ENCODE results near the gene ACTR10.
A peak's percentile ranks its signal among the peaks of the same experiment; 100 is the strongest.

Gene ACTR10

GRCh38 chr14:58199726-58200479, at the start of gene ACTR10:
TSS of gene ACTR10 (plus strand) at chr14:58200149. CDS start at chr14:58200218, 69 bp downstream.
- no peak for FAIRE-seq

GRCh38 chr14:58150243-58150805, 49.6 kb upstream of the ACTR10 start:
- FAIRE-seq: no peak

- FAIRE-seq: no peak
These were observed 48.6 kb upstream of the ACTR10 start for GRCh38 chr14:58151133-58152013.

GRCh38 chr14:58152014-58152857, 47.7 kb upstream of the ACTR10 start, which contains the start of gene ARMH4:
TSS of gene ARMH4 (minus strand) at chr14:58152213. CDS start at chr14:58139358, 12,855 bp downstream.
- FAIRE-seq: no peak

- no peak for FAIRE-seq
These were observed 39.4 kb upstream of the ACTR10 start for GRCh38 chr14:58160561-58160960.

GRCh38 chr14:58166005-58166983, 33.7 kb upstream of the ACTR10 start:
- FAIRE-seq: peak; percentile 29

GRCh38 chr14:58167057-58167456, 32.9 kb upstream of the ACTR10 start:
- FAIRE-seq: no peak

- FAIRE-seq: no peak
These were observed 32.1 kb upstream of the ACTR10 start for GRCh38 chr14:58167891-58168290.

GRCh38 chr14:58171090-58171489, 28.9 kb upstream of the ACTR10 start:
- FAIRE-seq: peak; percentile 32

GRCh38 chr14:58177125-58177524, 22.8 kb upstream of the ACTR10 start:
- FAIRE-seq: no peak

GRCh38 chr14:58189176-58189575, 10.8 kb upstream of the ACTR10 start:
- no peak for FAIRE-seq

- FAIRE-seq: no peak
These were observed 8.0 kb upstream of the ACTR10 start for GRCh38 chr14:58191763-58192601.

- FAIRE-seq: no peak
These were observed 6.4 kb upstream of the ACTR10 start for GRCh38 chr14:58193542-58193941.

GRCh38 chr14:58196198-58196597, 3.8 kb upstream of the ACTR10 start:
- FAIRE-seq: no peak

- no peak for FAIRE-seq
These were observed 1.9 kb upstream of the ACTR10 start for GRCh38 chr14:58198086-58198485.

GRCh38 chr14:58200480-58200841, 512 bp downstream of the ACTR10 start:
- no peak for FAIRE-seq

GRCh38 chr14:58200846-58201245, 897 bp downstream of the ACTR10 start:
- FAIRE-seq: no peak

GRCh38 chr14:58213176-58213575, 13.2 kb downstream of the ACTR10 start:
- FAIRE-seq: no peak

GRCh38 chr14:58215191-58215914, 15.4 kb downstream of the ACTR10 start:
- no peak for FAIRE-seq

- FAIRE-seq: no peak
These were observed 16.6 kb downstream of the ACTR10 start for GRCh38 chr14:58216544-58216943.

Data from A204.1 (cell line).